Peyer's patch (tissue), 4 donors: Measurements from ENCODE around the gene OR3A2. TPM values are rescaled to one million over a fixed set of nuclear protein-coding genes. Genes with fewer than 3 reads are reported as not detected.
"Not testable (repeated sequence)": the region's sequence is repeated elsewhere in the genome, so short reads cannot be mapped to it uniquely, and the experiment has no call there.

ENCODE experiments used
- DNase-seq, 3 donors: peaks; one replicate each; pipeline ENCODE4 v3.0.0-alpha.2; 2017 to 2019
- H3K27ac ChIP-seq, 4 donors: fragments of 200-600 bp; sonication (generic); one replicate each; pipeline ENCODE4 v1.5.1; 2016 to 2019
- H3K27me3 ChIP-seq, 2 donors: fragments of 200-600 bp; sonication (generic); one replicate each; pipeline ENCODE4 v1.5.1; 2019
- H3K36me3 ChIP-seq, 3 donors: fragments of 200-600 bp; sonication (generic); one replicate each; pipeline ENCODE4 v1.5.1; 2016 to 2019
- H3K4me1 ChIP-seq, 4 donors: fragments of 200-600 bp; sonication (generic); one replicate each; pipeline ENCODE4 v1.5.1; 2016 to 2019
- H3K4me3 ChIP-seq, 4 donors: fragments of 200-600 bp; sonication (generic); 1 replicate in 3 of 4; 2 replicates in 1 of 4; pipeline ENCODE4 v1.5.1; 2016 to 2019; ENCODE audit warnings: mild to moderate bottlenecking in 1 of 4
- H3K9me3 ChIP-seq, 4 donors: fragments of 200-600 bp; sonication (generic); one replicate each; pipeline ENCODE4 v1.5.1; 2016 to 2019; ENCODE audit warnings: mild to moderate bottlenecking in 1 of 4
- CTCF ChIP-seq, 6 experiments: fragments of 450-650 bp in 4 of 6; fragments of 200-600 bp in 2 of 6; sonication (generic) in 1 of 6; IDR thresholded peaks; one replicate each; pipeline ENCODE4 v1.5.1; 2017 to 2019; ENCODE audit warnings: antibody characterized with exemption in 6 of 6, mild to moderate bottlenecking in 3 of 6, moderate library complexity in 1 of 6
- POLR2A ChIP-seq, 2 donors: fragments of 450-650 bp; IDR thresholded peaks; one replicate each; pipeline ENCODE4 v1.5.1; 2017; ENCODE audit warnings: antibody characterized with exemption in 2 of 2, mild to moderate bottlenecking in 2 of 2, moderate library complexity in 2 of 2
- total RNA-seq, 4 donors: library from RNA; depleted of rRNA; stranded (reverse); fragments of >200 nt; gene quantifications; one replicate each; pipeline ENCODE4 v1.1.0, GENCODE V29; 2016

OR3A2 gene
- total RNA-seq, 4 donors from 2014 or later, result not detected

GRCh38 chr17:3308603-3309002 is 77.5 kb downstream of the OR3A2 start:
- TF ChIP-seq POLR2A (IDR thresholded peaks at IDR 0.05) (no peak), CTCF (IDR thresholded peaks at IDR 0.05) (no peak)
- Histone ChIP-seq H3K4me3 (no peak overlapping the region), H3K4me1 (no peaks in the 10 kb centered on the region), H3K27ac (no peak overlapping the region), H3K36me3 (no peaks in the 10 kb centered on the region), H3K27me3 (no peaks in the 10 kb centered on the region), H3K9me3 (no peaks in the 10 kb centered on the region)
- DNase-seq, result no peak

DNA sequence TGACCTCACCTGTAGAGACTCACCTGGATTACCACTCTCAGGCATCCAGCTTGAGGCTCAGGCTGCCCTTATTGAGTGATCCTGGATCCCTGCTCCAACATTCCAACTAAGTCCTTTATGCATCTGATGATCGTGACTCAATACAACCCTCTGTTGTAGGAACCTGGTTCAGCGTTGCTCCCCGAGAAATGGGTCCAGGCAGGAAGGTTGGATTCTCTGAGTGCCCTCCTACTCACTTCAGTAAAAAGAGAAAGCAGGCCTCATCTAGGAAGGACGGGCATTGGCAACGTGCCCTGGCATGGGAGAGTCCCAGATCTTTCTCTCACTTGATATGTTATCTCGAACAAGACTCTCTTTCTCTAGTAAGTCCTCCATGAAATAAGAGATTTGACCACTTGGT is 87.8 kb downstream of the OR3A2 start, which contains the start of gene OR3A1:
OR3A1 (minus strand) TSS at position 101 of the 400 bp plus-strand sequence. CDS start 5,778 bp downstream, outside the sequence.
- H3K4me1 ChIP-seq, result no peaks in the 10 kb centered on the region
- no peak for TF ChIP-seq CTCF (IDR thresholded peaks at IDR 0.05)
- TF ChIP-seq POLR2A (IDR thresholded peaks at IDR 0.05), result no peak
- H3K9me3 ChIP-seq, result no peaks in the 10 kb centered on the region
- H3K27me3 ChIP-seq, result no peaks in the 10 kb centered on the region
- H3K27ac ChIP-seq, result no peak within 1 kb of the TSS
- DNase-seq, result no peak
- H3K36me3 ChIP-seq, result no peaks in the 10 kb centered on the region
- H3K4me3 ChIP-seq, result no peak within 1 kb of the TSS

- Histone ChIP-seq H3K4me3 (no peak overlapping the region), H3K27me3 (no peaks in the 10 kb centered on the region), H3K36me3 (no peaks in the 10 kb centered on the region), H3K4me1 (no peaks in the 10 kb centered on the region), H3K9me3 (no peaks in the 10 kb centered on the region), H3K27ac (no peak overlapping the region)
- no peak for DNase-seq
- TF ChIP-seq CTCF (IDR thresholded peaks at IDR 0.05) (no peak), POLR2A (IDR thresholded peaks at IDR 0.05) (no peak)
These were observed 90.5 kb downstream of the OR3A2 start for GRCh38 chr17:3295632-3296031.

- not testable (repeated sequence) for H3K27ac ChIP-seq, H3K36me3 ChIP-seq, H3K27me3 ChIP-seq, H3K9me3 ChIP-seq, H3K4me3 ChIP-seq, DNase-seq, H3K4me1 ChIP-seq
These were observed 92.6 kb downstream of the OR3A2 start for GRCh38 chr17:3293548-3293947.

GRCh38 chr17:3282901-3283300 is 103.2 kb downstream of the OR3A2 start:
- no peaks in the 10 kb centered on the region for H3K4me1 ChIP-seq
- H3K9me3 ChIP-seq, result no peaks in the 10 kb centered on the region
- TF ChIP-seq CTCF (IDR thresholded peaks at IDR 0.05) (no peak), POLR2A (IDR thresholded peaks at IDR 0.05) (no peak)
- no peaks in the 10 kb centered on the region for H3K36me3 ChIP-seq
- no peak overlapping the region for H3K4me3 ChIP-seq
- no peak for DNase-seq
- H3K27me3 ChIP-seq, result no peaks in the 10 kb centered on the region
- H3K27ac ChIP-seq, result no peak overlapping the region

GRCh38 chr17:3276126-3276525 is 110.0 kb downstream of the OR3A2 start:
- no peak for DNase-seq

More at GRCh38 chr17:3276126-3276525, 110.0 kb downstream of the OR3A2 start:
- Histone ChIP-seq H3K36me3 (no peaks in the 10 kb centered on the region), H3K9me3 (no peaks in the 10 kb centered on the region), H3K4me1 (no peaks in the 10 kb centered on the region), H3K27ac (no peak overlapping the region), H3K4me3 (no peak overlapping the region), H3K27me3 (no peaks in the 10 kb centered on the region)
- TF ChIP-seq POLR2A (IDR thresholded peaks at IDR 0.05) (no peak), CTCF (IDR thresholded peaks at IDR 0.05) (no peak)
